K562 (cell line): ENCODE data around the gene POMT1. TPM values are rescaled to one million over a fixed set of nuclear protein-coding genes. Genes with fewer than 3 reads are reported as not detected.

Source experiments
- ATAC-seq: fragments of 200-7000 bp; cut with Tn5 transposase; 3 replicates; pipeline ENCODE4 v1.9.1; 2020; ENCODE audit warnings: moderate library complexity
- BruUV-seq: library from RNA; stranded (reverse); fragments of 400-500 nt; replicated peaks from 2 replicates; lab custom pipeline; 2021; lab: Mats Ljungman, UMichigan
- CTCF ChIA-PET: fragments of 300-600 bp; formaldehyde crosslinking; extraction: SDS; loops from one replicate; lab custom pipeline; 2021; ENCODE audit warnings: low intra/inter-chr PET ratio; lab: Yijun Ruan, JAX
- POLR2A ChIA-PET: fragments of 300-600, 350-650 bp; sonication (Branson Sonifier 250); formaldehyde crosslinking; extraction: SDS; loops from one replicate; lab custom pipeline; 2021; ENCODE audit warnings: antibody characterized with exemption, inconsistent platforms; lab: Yijun Ruan, JAX
- DNase-seq, 4 experiments: peaks; one replicate each; pipeline versions ENCODE4 v3.0.0 to v3.0.0-alpha.2; 2011 to 2018; ENCODE audit warnings: low spot score in 3 of 4, mixed read lengths in 3 of 4; ENCODE audit errors: extremely low read depth in 1 of 4
- FAIRE-seq: peaks from 2 replicates; lab custom pipeline; 2011; peaks lifted over from hg19 to GRCh38; lab: Jason Lieb, UNC
- H2AFZ ChIP-seq: 2 replicates; pipeline ENCODE4 v1.6.0; 2011; ENCODE audit warnings: low read depth, low read length, control low read depth, inconsistent platforms
- H3K27ac ChIP-seq: fragments of 200-600 bp; 3 replicates; pipeline ENCODE4 v1.8.0; 2011; ENCODE audit warnings: low read depth, mild to moderate bottlenecking, control low read depth, inconsistent platforms, low read length, moderate library complexity, mixed read lengths; ENCODE audit errors: extremely low read depth
- H3K27me3 ChIP-seq, 2 experiments: fragments of 300-600 bp in 1 of 2; 2 replicates in 1 of 2; 3 replicates in 1 of 2; pipeline versions ENCODE4 v1.6.0 to v1.8.0; 2011; ENCODE audit warnings: inconsistent platforms in 2 of 2, low read length in 2 of 2, mild to moderate bottlenecking in 1 of 2, mixed read lengths in 1 of 2, moderate library complexity in 1 of 2; ENCODE audit not compliant: control insufficient read depth in 2 of 2, insufficient read depth in 2 of 2
- H3K36me3 ChIP-seq: fragments of 300-600 bp; 3 replicates; pipeline ENCODE4 v1.8.0; 2011; ENCODE audit warnings: mild to moderate bottlenecking, low read length, inconsistent platforms; ENCODE audit not compliant: control insufficient read depth, insufficient read depth
- H3K4me1 ChIP-seq, 2 experiments: fragments of 200-600 bp in 1 of 2; replicated peaks in 1 of 2; 2 replicates in 1 of 2; 3 replicates in 1 of 2; pipeline versions ENCODE4 v1.5.1 to v1.8.0; 2011; ENCODE audit warnings: inconsistent platforms in 2 of 2, low read length in 2 of 2, mild to moderate bottlenecking in 1 of 2, mixed read lengths in 1 of 2, moderate library complexity in 1 of 2; ENCODE audit not compliant: control insufficient read depth in 2 of 2, insufficient read depth in 2 of 2
- H3K4me2 ChIP-seq: 2 replicates; pipeline ENCODE4 v1.6.1; 2011; ENCODE audit warnings: low read length, control low read depth, inconsistent platforms, mixed read lengths; ENCODE audit not compliant: insufficient read depth
- H3K4me3 ChIP-seq: fragments of 200-600 bp; sonication (generic), shearing (Covaris generic); 2 replicates; pipeline ENCODE4 v1.5.1; 2016; ENCODE audit warnings: control low read depth, inconsistent platforms
- H3K79me2 ChIP-seq: fragments of 200-600 bp; 3 replicates; pipeline ENCODE4 v1.8.0; 2011; ENCODE audit warnings: low read length, inconsistent platforms; ENCODE audit not compliant: control insufficient read depth, insufficient read depth
- H3K9ac ChIP-seq, 2 experiments: 2 replicates each; pipeline versions ENCODE4 v1.6.0 to v1.6.1; 2011; ENCODE audit warnings: low read depth in 2 of 2, low read length in 2 of 2, control low read depth in 1 of 2, inconsistent platforms in 1 of 2, mild to moderate bottlenecking in 1 of 2, mixed read lengths in 1 of 2; ENCODE audit not compliant: insufficient read depth in 1 of 2
- H3K9me1 ChIP-seq: one replicate; pipeline ENCODE4 v1.6.0; 2011; ENCODE audit warnings: inconsistent platforms, mild to moderate bottlenecking, low read length, moderate library complexity; ENCODE audit not compliant: control insufficient read depth, insufficient read depth
- H3K9me3 ChIP-seq: replicated peaks from 2 replicates; pipeline ENCODE4 v1.5.1; 2011; ENCODE audit warnings: low read depth, low read length, inconsistent platforms; ENCODE audit not compliant: control insufficient read depth, insufficient read depth
- H4K20me1 ChIP-seq: replicated peaks from 2 replicates; pipeline ENCODE4 v1.6.1; 2011; ENCODE audit warnings: low read length, inconsistent platforms, mixed read lengths; ENCODE audit not compliant: control insufficient read depth, insufficient read depth
- ARID1B ChIP-seq: fragments of 450-650 bp; IDR thresholded peaks from 2 replicates; pipeline ENCODE4 v1.6.1; 2016; ENCODE audit warnings: antibody characterized with exemption, mild to moderate bottlenecking, inconsistent platforms
- BDP1 ChIP-seq: IDR thresholded peaks from 3 replicates; pipeline ENCODE4 v1.6.1; 2011; ENCODE audit not compliant: insufficient read length, insufficient read depth
- ETV5 ChIP-seq: sonication (generic); formaldehyde crosslinking; IDR thresholded peaks from 2 replicates; pipeline ENCODE4 v1.4.0; 2020; ENCODE audit warnings: low read depth, mild to moderate bottlenecking, missing genetic modification reagents
- NFIX ChIP-seq: fragments of 250-450 bp; sonication (Bioruptor Pico); IDR thresholded peaks from 2 replicates; pipeline ENCODE4 v1.4.0; 2020; ENCODE audit warnings: low read depth, mild to moderate bottlenecking, moderate library complexity
- RBM25 ChIP-seq: fragments of 200-400 bp; formaldehyde crosslinking; IDR thresholded peaks from 2 replicates; pipeline ENCODE4 v1.6.1; 2018; ENCODE audit warnings: low read length, low read depth, moderate library complexity; ENCODE audit not compliant: severe bottlenecking
- RFX7 ChIP-seq: fragments of 250-450 bp; sonication (Bioruptor Pico); IDR thresholded peaks from 2 replicates; pipeline ENCODE4 v1.5.1; 2021; ENCODE audit warnings: mild to moderate bottlenecking
- SNIP1 ChIP-seq: fragments of 450-650 bp; IDR thresholded peaks from 2 replicates; pipeline ENCODE4 v1.7.1; 2017; ENCODE audit warnings: low read depth, mild to moderate bottlenecking
- SRSF9 ChIP-seq: fragments of 200-400 bp; formaldehyde crosslinking; IDR thresholded peaks from 2 replicates; pipeline ENCODE4 v1.6.1; 2017; ENCODE audit warnings: low read depth, low read length, borderline replicate concordance
- ZNF408 ChIP-seq: fragments of 250-450 bp; sonication (Bioruptor Pico); IDR thresholded peaks from 2 replicates; pipeline ENCODE4 v1.4.0; 2020; ENCODE audit warnings: low read depth, mild to moderate bottlenecking, moderate library complexity
- ZNF41 ChIP-seq: fragments of 250-450 bp; sonication (Bioruptor Pico); conservative IDR thresholded peaks from 2 replicates; pipeline ENCODE4 v1.4.0; 2020; ENCODE audit warnings: mild to moderate bottlenecking
- ZNF57 ChIP-seq: fragments of 450-650 bp; formaldehyde crosslinking; IDR thresholded peaks from 2 replicates; pipeline ENCODE4 v1.4.0; 2020; ENCODE audit warnings: mild to moderate bottlenecking, moderate library complexity
- ZNF584 ChIP-seq: fragments of 200-800 bp; sonication (Bioruptor generic); IDR thresholded peaks from 2 replicates; pipeline ENCODE4 v1.6.1; 2016; ENCODE audit warnings: low read depth, mild to moderate bottlenecking, missing genetic modification characterization, missing compliant biosample characterization
- WGBS: fragments of 100-300 bp; shearing (Covaris generic); methylation state at CpG from one replicate; pipeline ENCODE4 v1.1.6; 2016; ENCODE audit warnings: low coverage, mixed read lengths; ENCODE audit not compliant: insufficient coverage; ENCODE audit errors: missing lambda C conversion rate; 5-methylcytosine and 5-hydroxymethylcytosine counted together
- in situ Hi-C: fragments of 300-500 bp; cut with MboI; formaldehyde crosslinking; loops from 4 replicates; pipeline ENCODE4 v1.15.0; 2018; ENCODE audit warnings: inconsistent platforms, mixed read lengths
- intact Hi-C: fragments of 100-400 bp; cut with micrococcal nuclease; formaldehyde crosslinking; loops from 2 replicates; pipeline ENCODE4 v1.14.2; 2022
- polyA plus RNA-seq, 8 experiments: library from polyadenylated mRNA; depleted of rRNA in 4 of 8; stranded (reverse) in 5 of 8; unstranded in 3 of 8; fragments of >200 nt; fragmentation: Nextera tagmentation in 2 of 8; fragmentation: Illumina TruSeq in 1 of 8; extraction: Ambion mirVana in 2 of 8; extraction: Trizol in 1 of 8; gene quantifications; 2 replicates each; pipeline versions ENCODE4 v1.2.1 to v1.2.3, GENCODE V29; 2011 to 2014; ENCODE audit warnings: inconsistent platforms in 1 of 8, missing spikeins in 1 of 8
- total RNA-seq, 7 experiments: library from RNA; depleted of rRNA in 6 of 7; stranded (reverse); fragments of >200 nt in 6 of 7; fragmentation: Illumina TruSeq in 2 of 7; extraction: Trizol in 2 of 7; gene quantifications; 2 replicates each; pipeline versions ENCODE4 v1.2.1 to v1.2.3, GENCODE V29; 2011 to 2021; ENCODE audit warnings: low replicate concordance in 1 of 7
- TF ChIP-seq, protein P1 (sequence below): IDR thresholded peaks from 2 replicates; pipeline ENCODE4 v1.6.1; 2011; ENCODE audit not compliant: insufficient read length; ENCODE audit errors: extremely low read depth
- TF ChIP-seq, protein P2 (sequence below): fragments of 450-650 bp; formaldehyde crosslinking; IDR thresholded peaks from 2 replicates; pipeline ENCODE4 v1.4.0; 2020; ENCODE audit warnings: mild to moderate bottlenecking, moderate library complexity

Gene POMT1
- total and polyA plus RNA-seq, 9 of the 15 experiments (the other 6 are each of a cell fraction or from before 2014, with no cell fraction given): 1.8 to 23.5 (median 14.6) TPM

DNA sequence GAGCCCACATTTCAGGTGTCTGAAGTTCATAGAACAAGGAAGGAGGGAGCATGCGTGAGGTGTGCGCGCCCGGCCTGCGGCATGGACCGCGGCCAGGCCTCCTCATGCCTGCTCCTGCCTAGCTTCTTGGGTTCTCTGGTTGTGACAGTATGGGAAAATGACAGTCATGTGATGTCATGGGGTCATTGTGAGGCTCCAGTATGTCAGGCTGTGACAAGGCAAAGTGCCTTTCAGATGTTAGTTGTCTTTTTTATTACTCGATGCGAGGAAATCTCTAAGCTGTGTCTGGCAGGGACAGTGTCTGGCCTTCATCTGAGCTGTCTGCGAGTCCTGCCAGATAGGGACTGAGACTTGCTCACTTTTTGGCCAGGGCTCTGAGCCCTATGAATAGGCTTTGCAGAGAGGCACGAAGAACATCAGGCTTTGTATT is 15.1 kb downstream of the POMT1 start (continued):
- TF ChIP-seq, protein P1, sequence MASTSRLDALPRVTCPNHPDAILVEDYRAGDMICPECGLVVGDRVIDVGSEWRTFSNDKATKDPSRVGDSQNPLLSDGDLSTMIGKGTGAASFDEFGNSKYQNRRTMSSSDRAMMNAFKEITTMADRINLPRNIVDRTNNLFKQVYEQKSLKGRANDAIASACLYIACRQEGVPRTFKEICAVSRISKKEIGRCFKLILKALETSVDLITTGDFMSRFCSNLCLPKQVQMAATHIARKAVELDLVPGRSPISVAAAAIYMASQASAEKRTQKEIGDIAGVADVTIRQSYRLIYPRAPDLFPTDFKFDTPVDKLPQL: no peak
- TF ChIP-seq BDP1 (no peak), SRSF9 (no peak), RBM25 (no peak), ZNF57 (CRISPR knock-in tag) (no peak)
- TF ChIP-seq, all 486 proteins: peak for 0

DNA sequence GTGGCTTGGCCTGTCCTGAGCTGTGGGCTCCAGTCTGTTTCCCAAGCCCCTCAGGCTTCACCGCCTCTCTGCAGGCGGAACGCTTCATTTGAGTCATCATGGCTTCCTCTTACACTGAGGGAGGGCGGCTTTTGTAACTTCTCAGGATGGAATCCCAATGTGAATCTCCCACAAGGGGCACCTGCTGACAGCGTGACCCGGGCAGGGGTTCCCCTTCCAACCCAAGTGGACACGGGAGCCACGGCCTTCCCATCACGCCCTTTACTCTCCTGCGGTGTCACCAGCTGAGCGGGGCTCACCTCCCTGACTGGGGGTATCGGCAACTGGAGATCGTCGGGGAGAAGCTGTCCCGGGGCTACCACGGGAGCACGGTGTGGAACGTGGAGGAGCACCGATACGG is 15.8 kb downstream of the POMT1 start:
- in situ Hi-C loops: loop anchor here (10.0 kb wide), 1 partner anchor 226 kb away; the partner anchor contains the start of gene RAPGEF1
- intact Hi-C loops: no loop called here
- Histone ChIP-seq H3K9me3 (no peaks in the 10 kb centered on the region), H3K4me3 (no peak overlapping the region), H3K4me2 (no peak overlapping the region), H3K36me3 (peaks cover 81% of the 10 kb centered on the region; the same call in 2 of the 3 replicates), H3K4me1 (peaks cover 0 to 10% of the 10 kb centered on the region in 2 experiments; a peak in 1 of 5 replicates), H2AFZ (no peak overlapping the region), H3K9ac (no peak overlapping the region; a peak in 1 of 4 replicates), H3K27ac (no peak overlapping the region), H4K20me1 (no peaks in the 10 kb centered on the region), H3K9me1 (no peaks in the 10 kb centered on the region), H3K79me2 (no peaks in the 10 kb centered on the region), H3K27me3 (no peaks in the 10 kb centered on the region)
- no peak for ATAC-seq
- 91% methylated on average over 18 of the region's 20 CpGs for WGBS
- no peak for FAIRE-seq
- DNase-seq: no peak
- BruUV-seq: no TSS peak
- ChIA-PET POLR2A (interaction anchor here (0.6 kb wide), 1 partner anchor 667 kb away, joined by 3 read pairs; no protein-coding TSS in a partner anchor), CTCF (no interaction called here)
- TF ChIP-seq ETV5 (CRISPR knock-in tag): no peak
- TF ChIP-seq ZNF584: no peak
- no peak for TF ChIP-seq RFX7 (CRISPR knock-in tag)
- TF ChIP-seq ZNF41 (CRISPR knock-in tag): no peak
- TF ChIP-seq ZNF408 (CRISPR knock-in tag): no peak
- TF ChIP-seq NFIX (CRISPR knock-in tag): no peak
- TF ChIP-seq SNIP1: no peak
- no peak for TF ChIP-seq ARID1B
- TF ChIP-seq, protein P2, sequence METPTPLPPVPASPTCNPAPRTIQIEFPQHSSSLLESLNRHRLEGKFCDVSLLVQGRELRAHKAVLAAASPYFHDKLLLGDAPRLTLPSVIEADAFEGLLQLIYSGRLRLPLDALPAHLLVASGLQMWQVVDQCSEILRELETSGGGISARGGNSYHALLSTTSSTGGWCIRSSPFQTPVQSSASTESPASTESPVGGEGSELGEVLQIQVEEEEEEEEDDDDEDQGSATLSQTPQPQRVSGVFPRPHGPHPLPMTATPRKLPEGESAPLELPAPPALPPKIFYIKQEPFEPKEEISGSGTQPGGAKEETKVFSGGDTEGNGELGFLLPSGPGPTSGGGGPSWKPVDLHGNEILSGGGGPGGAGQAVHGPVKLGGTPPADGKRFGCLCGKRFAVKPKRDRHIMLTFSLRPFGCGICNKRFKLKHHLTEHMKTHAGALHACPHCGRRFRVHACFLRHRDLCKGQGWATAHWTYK (CRISPR knock-in tag): no peak
